Activated B cell treated with CpG ODN at 0.5 μM for 24 hours (primary cell): Measurements from ENCODE around the gene VWA5B2. TPM values are rescaled to one million over a fixed set of nuclear protein-coding genes. Genes with fewer than 3 reads are reported as not detected.

Experiments
- ATAC-seq: fragments of 200-7000 bp; cut with Tn5 transposase; one replicate; pipeline ENCODE4 v1.10.0; 2021; ENCODE audit warnings: low read depth, mild to moderate bottlenecking, moderate library complexity
- CTCF ChIA-PET: fragments of 350-600 bp; sonication (Branson Sonifier 250); formaldehyde crosslinking; loops from one replicate; lab custom pipeline; 2021; ENCODE audit warnings: antibody characterized with exemption; lab: Charles Lee
- POLR2A ChIA-PET: fragments of 350-600 bp; sonication (Branson Sonifier 250); formaldehyde crosslinking; loops from one replicate; lab custom pipeline; 2021; ENCODE audit warnings: antibody characterized with exemption; lab: Charles Lee
- DNase-seq: peaks from one replicate; pipeline ENCODE4 v3.0.0; 2022
- H3K27ac Mint-ChIP-seq: one replicate; pipeline ENCODE4 v1.8.0; 2020; ENCODE audit warnings: mixed read lengths
- H3K27me3 Mint-ChIP-seq: one replicate; pipeline ENCODE4 v1.8.0; 2021; ENCODE audit warnings: mixed read lengths
- H3K36me3 Mint-ChIP-seq: one replicate; pipeline ENCODE4 v1.8.0; 2021; ENCODE audit warnings: low read depth, mixed read lengths
- H3K4me1 Mint-ChIP-seq: one replicate; pipeline ENCODE4 v1.8.0; 2021; ENCODE audit warnings: mixed read lengths
- H3K4me3 Mint-ChIP-seq: one replicate; pipeline ENCODE4 v1.8.0; 2020; ENCODE audit warnings: mild to moderate bottlenecking, mixed read lengths
- H3K9me3 Mint-ChIP-seq: one replicate; pipeline ENCODE4 v1.8.0; 2020; ENCODE audit warnings: mixed read lengths
- CTCF ChIP-seq: fragments of 200-600 bp; IDR thresholded peaks from one replicate; pipeline ENCODE4 v1.8.0; 2022; ENCODE audit warnings: antibody characterized with exemption, mild to moderate bottlenecking
- intact Hi-C: fragments of 100-400 bp; cut with micrococcal nuclease; formaldehyde crosslinking; loops from one replicate; pipeline ENCODE4 v1.15.1; 2024
- total RNA-seq: library from RNA; stranded (reverse); gene quantifications from 2 replicates; pipeline ENCODE4 v1.2.3, GENCODE V29; 2022

VWA5B2 gene
- total RNA-seq, 1 donor from 2014 or later: 0.42 TPM

- ATAC-seq: no peak
- H3K27me3 Mint-ChIP-seq: peaks cover 3% of the 10 kb centered on the region
- H3K36me3 Mint-ChIP-seq: peaks cover 27% of the 10 kb centered on the region
- POLR2A ChIA-PET: no interaction called here
- no peak for DNase-seq
- no peaks in the 10 kb centered on the region for H3K4me1 Mint-ChIP-seq
- CTCF ChIA-PET: interaction anchor here (1.9 kb wide), 1 partner anchor 12 kb away, joined by 8 read pairs; no protein-coding TSS in a partner anchor
- no peaks in the 10 kb centered on the region for H3K9me3 Mint-ChIP-seq
- no peak for TF ChIP-seq CTCF
- H3K4me3 Mint-ChIP-seq: no peak overlapping the region
- intact Hi-C loops: no loop called here
- H3K27ac Mint-ChIP-seq: no peak overlapping the region
These were observed 10.3 kb downstream of the VWA5B2 start for GRCh38 chr3:184239708-184240107.

GRCh38 chr3:184240384-184241140 is 11.2 kb downstream of the VWA5B2 start:
- DNase-seq (no peak), ATAC-seq (no peak)
- Mint-ChIP-seq H3K27me3 (peaks cover 1% of the 10 kb centered on the region), H3K9me3 (no peaks in the 10 kb centered on the region), H3K4me1 (no peaks in the 10 kb centered on the region), H3K4me3 (no peak overlapping the region), H3K36me3 (peaks cover 36% of the 10 kb centered on the region), H3K27ac (no peak overlapping the region)
- ChIA-PET CTCF (interaction anchor here (1.9 kb wide), 1 partner anchor 12 kb away, joined by 8 read pairs; no protein-coding TSS in a partner anchor), POLR2A (interaction anchor here (0.6 kb wide), 1 partner anchor 107 kb away, joined by 3 read pairs; no protein-coding TSS in a partner anchor)
- intact Hi-C loops: no loop called here
- no peak for TF ChIP-seq CTCF

- TF ChIP-seq CTCF: no peak
- no peak overlapping the region for H3K27ac Mint-ChIP-seq
- POLR2A ChIA-PET: interaction anchor here (0.6 kb wide), 1 partner anchor 107 kb away, joined by 3 read pairs; no protein-coding TSS in a partner anchor
- ATAC-seq (no peak), DNase-seq (no peak)
- H3K4me3 Mint-ChIP-seq: no peak overlapping the region
- H3K9me3 Mint-ChIP-seq: no peaks in the 10 kb centered on the region
- intact Hi-C loops: no loop called here
- CTCF ChIA-PET: interaction anchor here (1.9 kb wide), 1 partner anchor 13 kb away, joined by 8 read pairs; no protein-coding TSS in a partner anchor
- peaks cover 1% of the 10 kb centered on the region for H3K27me3 Mint-ChIP-seq
- H3K4me1 Mint-ChIP-seq: no peaks in the 10 kb centered on the region
- H3K36me3 Mint-ChIP-seq: peaks cover 41% of the 10 kb centered on the region
These were observed 11.7 kb downstream of the VWA5B2 start for GRCh38 chr3:184241141-184241446.

GRCh38 chr3:184241447-184242296 is 12.3 kb downstream of the VWA5B2 start:
- Mint-ChIP-seq H3K4me3 (no peak overlapping the region), H3K27me3 (peaks cover 1% of the 10 kb centered on the region), H3K9me3 (no peaks in the 10 kb centered on the region), H3K4me1 (no peaks in the 10 kb centered on the region), H3K27ac (no peak overlapping the region), H3K36me3 (peaks cover 42% of the 10 kb centered on the region)
- no peak for DNase-seq
- ChIA-PET POLR2A (no interaction called here), CTCF (interaction anchor here (1.4 to 1.9 kb wide), 2 partner anchors 14 to 16 kb away, joined by 3 to 8 read pairs; no protein-coding TSS in a partner anchor)
- intact Hi-C loops: no loop called here
- peak; percentile 60 for ATAC-seq
- no peak for TF ChIP-seq CTCF

- ChIA-PET POLR2A (no interaction called here), CTCF (interaction anchor here (1.4 kb wide), 1 partner anchor 16 kb away, joined by 3 read pairs; no protein-coding TSS in a partner anchor)
- intact Hi-C loops: no loop called here
- Mint-ChIP-seq H3K4me3 (no peak overlapping the region), H3K36me3 (peaks cover 42% of the 10 kb centered on the region), H3K4me1 (peaks cover 3% of the 10 kb centered on the region), H3K27ac (no peak overlapping the region), H3K27me3 (peaks cover 1% of the 10 kb centered on the region), H3K9me3 (no peaks in the 10 kb centered on the region)
- DNase-seq (no peak), ATAC-seq (no peak)
- no peak for TF ChIP-seq CTCF
These were observed 12.9 kb downstream of the VWA5B2 start for GRCh38 chr3:184242297-184242685.
